ENCODE data around the gene CTDSP2.
"Not testable (repeated sequence)": the region's sequence is repeated elsewhere in the genome, so short reads cannot be mapped to it uniquely, and the experiment has no call there.

DNA sequence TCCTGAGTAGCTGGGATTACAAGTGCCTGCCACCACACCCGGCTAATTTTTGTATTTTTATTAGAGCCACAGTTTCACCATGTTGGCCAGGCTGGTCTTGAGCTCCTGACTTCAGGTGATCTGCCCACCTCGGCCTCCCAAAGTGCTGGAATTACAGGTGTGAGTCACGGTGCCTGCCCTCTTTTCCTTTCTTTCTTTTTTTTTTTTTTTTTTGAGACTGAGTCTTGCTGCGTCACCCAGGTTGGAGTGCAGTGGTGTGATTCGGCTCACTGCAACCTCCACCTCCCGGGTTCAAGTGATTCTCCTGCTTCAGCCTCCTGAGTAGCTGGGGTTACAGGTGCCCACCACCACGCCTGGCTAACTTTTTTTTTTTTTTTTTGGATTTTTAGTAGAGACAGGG, 11.6 kb upstream of the CTDSP2 start:
- not testable (repeated sequence) for TF ChIP-seq ZNF274 (IDR thresholded peaks at IDR 0.05; ENCODE audit: low read depth, low read length); YY1 (IDR thresholded peaks at IDR 0.05; ENCODE audit: insufficient read depth, insufficient read length); SUZ12 (IDR thresholded peaks at IDR 0.05; ENCODE audit: extremely low read depth, insufficient read depth, insufficient read length)

Measured in NT2/D1 (cell line).